AG10803 (cell line): ENCODE results near the gene TLNRD1.

Experiments
- DNase-seq: peaks from one replicate; pipeline ENCODE4 v3.0.0; 2010; ENCODE audit warnings: low read depth
- H3K4me3 ChIP-seq: 2 replicates; pipeline ENCODE4 v1.5.1; 2011; ENCODE audit warnings: mild to moderate bottlenecking, low read length, control low read depth
- TF ChIP-seq, protein P1 (sequence below): conservative IDR thresholded peaks from 2 replicates; pipeline ENCODE4 v1.5.1; 2011; ENCODE audit warnings: mild to moderate bottlenecking, low read length, control low read depth, inconsistent platforms

TLNRD1 gene

GRCh38 chr15:81002331-81003096 is 1.8 kb downstream of the TLNRD1 start:
- TF ChIP-seq, protein P1, sequence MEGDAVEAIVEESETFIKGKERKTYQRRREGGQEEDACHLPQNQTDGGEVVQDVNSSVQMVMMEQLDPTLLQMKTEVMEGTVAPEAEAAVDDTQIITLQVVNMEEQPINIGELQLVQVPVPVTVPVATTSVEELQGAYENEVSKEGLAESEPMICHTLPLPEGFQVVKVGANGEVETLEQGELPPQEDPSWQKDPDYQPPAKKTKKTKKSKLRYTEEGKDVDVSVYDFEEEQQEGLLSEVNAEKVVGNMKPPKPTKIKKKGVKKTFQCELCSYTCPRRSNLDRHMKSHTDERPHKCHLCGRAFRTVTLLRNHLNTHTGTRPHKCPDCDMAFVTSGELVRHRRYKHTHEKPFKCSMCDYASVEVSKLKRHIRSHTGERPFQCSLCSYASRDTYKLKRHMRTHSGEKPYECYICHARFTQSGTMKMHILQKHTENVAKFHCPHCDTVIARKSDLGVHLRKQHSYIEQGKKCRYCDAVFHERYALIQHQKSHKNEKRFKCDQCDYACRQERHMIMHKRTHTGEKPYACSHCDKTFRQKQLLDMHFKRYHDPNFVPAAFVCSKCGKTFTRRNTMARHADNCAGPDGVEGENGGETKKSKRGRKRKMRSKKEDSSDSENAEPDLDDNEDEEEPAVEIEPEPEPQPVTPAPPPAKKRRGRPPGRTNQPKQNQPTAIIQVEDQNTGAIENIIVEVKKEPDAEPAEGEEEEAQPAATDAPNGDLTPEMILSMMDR: no peak
- H3K4me3 ChIP-seq: peak overlapping the region; percentile 86
- DNase-seq: no peak

DNA sequence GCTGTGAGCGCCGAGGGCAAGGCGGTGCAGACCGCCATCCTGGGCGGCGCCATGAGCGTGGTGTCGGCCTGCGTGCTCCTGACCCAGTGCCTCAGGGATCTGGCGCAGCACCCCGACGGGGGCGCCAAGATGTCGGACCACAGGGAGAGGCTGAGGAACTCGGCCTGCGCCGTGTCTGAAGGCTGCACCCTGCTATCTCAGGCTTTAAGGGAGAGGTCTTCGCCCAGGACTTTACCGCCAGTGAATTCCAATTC is 2.3 kb downstream of the TLNRD1 start:
- TF ChIP-seq, protein P1: no peak
- DNase-seq: no peak
- peak overlapping the region; percentile 86 for H3K4me3 ChIP-seq

DNA sequence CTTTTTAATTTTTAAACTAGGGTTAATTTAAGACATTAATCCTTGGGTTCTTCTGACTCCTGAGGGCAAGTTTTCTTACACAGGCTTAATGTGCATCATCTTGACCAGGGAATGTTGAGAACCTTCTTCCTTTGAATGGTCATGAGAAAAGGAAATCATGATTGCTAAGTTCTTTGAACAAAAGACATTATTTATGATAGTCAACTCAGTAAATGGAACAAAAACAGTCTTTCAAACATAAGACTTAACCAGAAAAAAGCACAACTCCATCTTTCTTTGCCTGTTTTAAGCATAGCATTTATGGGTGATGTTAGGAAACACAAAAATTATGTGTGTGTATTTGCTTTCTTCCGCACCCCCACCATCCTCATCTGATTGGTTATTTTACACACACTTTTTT is 5.4 kb downstream of the TLNRD1 start:
- no peak overlapping the region for H3K4me3 ChIP-seq
- TF ChIP-seq, protein P1: no peak
- DNase-seq: no peak

- DNase-seq: no peak
- H3K4me3 ChIP-seq: no peak overlapping the region
- TF ChIP-seq, protein P1: no peak
Observed at GRCh38 chr15:81007428-81008064, 6.8 kb downstream of the TLNRD1 start.

DNA sequence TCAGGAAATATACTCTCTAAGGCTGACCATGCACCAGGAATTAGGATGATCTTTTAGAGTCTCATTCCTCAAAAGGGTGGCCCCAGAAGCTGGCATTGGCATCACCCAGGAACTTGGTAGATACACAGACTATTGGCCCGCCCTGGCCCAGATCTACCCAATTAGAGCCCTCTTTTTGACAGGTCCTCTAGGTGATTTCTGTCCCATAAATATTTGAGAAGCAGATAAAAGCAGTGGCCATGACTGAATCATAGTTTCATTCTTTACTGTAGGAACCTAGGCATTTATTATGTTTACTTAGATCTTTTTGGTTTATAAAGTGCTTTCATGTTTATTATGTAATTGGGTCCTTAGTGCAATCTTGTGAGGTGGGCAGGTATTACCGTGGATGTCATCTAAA is 7.6 kb downstream of the TLNRD1 start:
- TF ChIP-seq, protein P1: no peak
- no peak overlapping the region for H3K4me3 ChIP-seq
- no peak for DNase-seq

GRCh38 chr15:81010086-81010485 is 9.4 kb downstream of the TLNRD1 start:
- no peak for DNase-seq
- TF ChIP-seq, protein P1: no peak
- no peak overlapping the region for H3K4me3 ChIP-seq

- peak; percentile 58 for DNase-seq
- TF ChIP-seq, protein P1: no peak
- H3K4me3 ChIP-seq: no peak overlapping the region
Observed at GRCh38 chr15:81011593-81011992, 10.9 kb downstream of the TLNRD1 start.
